GM10847 (cell line): ENCODE results near the gene PCBP2.

Source experiments
- POLR2A ChIP-seq: IDR thresholded peaks from 2 replicates; pipeline ENCODE4 v1.6.1; 2011; ENCODE audit not compliant: insufficient read length; ENCODE audit errors: extremely low read depth

PCBP2 gene

GRCh38 chr12:53441040-53441833 lies 10.7 kb upstream of the PCBP2 start, which contains the start of gene PRR13:
Gene PRR13 (plus strand): TSS chr12:53441734. CDS start chr12:53442715, 981 bp downstream.
- TF ChIP-seq POLR2A: peak; percentile 94

DNA sequence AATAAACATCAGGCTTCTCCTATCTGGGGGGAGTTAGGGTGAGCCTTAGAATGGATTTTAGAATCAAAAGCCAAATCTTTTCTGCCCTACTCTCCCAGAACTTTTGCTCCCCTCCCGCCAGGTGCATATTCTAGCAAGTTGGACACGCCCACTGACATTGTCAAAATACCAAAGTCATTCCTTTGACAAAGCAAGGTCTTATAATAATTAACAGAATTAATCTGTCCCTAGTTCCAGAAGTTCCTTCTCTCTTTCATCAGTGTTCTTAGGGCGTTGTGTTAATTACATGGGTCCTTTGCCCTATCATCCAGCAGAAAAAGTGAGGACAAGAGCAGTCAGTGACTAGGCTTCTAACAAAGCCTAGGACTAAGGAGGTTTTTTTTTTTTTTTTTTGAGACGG lies 7.9 kb upstream of the PCBP2 start:
- no peak for TF ChIP-seq POLR2A

GRCh38 chr12:53450936-53451335 lies 966 bp upstream of the PCBP2 start:
- TF ChIP-seq POLR2A: no peak

- no peak for TF ChIP-seq POLR2A
These were observed 516 bp downstream of the PCBP2 start for GRCh38 chr12:53452159-53453077.

GRCh38 chr12:53453953-53454640 lies 2.2 kb downstream of the PCBP2 start:
- TF ChIP-seq POLR2A: no peak

DNA sequence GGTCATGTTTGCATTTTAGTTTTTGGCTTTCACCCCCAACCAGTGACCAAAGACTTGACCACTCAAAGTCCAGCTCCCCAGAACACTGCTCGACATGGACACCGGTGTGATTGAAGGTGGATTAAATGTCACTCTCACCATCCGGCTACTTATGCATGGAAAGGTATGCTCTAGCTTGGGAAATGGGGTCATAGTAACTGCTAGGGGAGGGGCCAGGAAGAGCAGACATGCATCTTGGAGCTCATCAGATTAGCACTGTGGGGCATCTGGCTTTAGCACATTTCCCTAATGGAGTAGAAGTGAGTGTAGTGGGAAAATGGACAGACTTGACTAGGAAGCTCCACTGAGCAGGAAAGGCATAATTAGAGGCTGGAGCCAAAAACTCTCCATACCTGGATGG lies 2.8 kb downstream of the PCBP2 start:
- TF ChIP-seq POLR2A: no peak

- TF ChIP-seq POLR2A: no peak
These were observed 4.9 kb downstream of the PCBP2 start for GRCh38 chr12:53456654-53457366.

GRCh38 chr12:53459097-53459496 lies 7.2 kb downstream of the PCBP2 start:
- no peak for TF ChIP-seq POLR2A

- no peak for TF ChIP-seq POLR2A
These were observed 9.2 kb downstream of the PCBP2 start for GRCh38 chr12:53461059-53461458.

DNA sequence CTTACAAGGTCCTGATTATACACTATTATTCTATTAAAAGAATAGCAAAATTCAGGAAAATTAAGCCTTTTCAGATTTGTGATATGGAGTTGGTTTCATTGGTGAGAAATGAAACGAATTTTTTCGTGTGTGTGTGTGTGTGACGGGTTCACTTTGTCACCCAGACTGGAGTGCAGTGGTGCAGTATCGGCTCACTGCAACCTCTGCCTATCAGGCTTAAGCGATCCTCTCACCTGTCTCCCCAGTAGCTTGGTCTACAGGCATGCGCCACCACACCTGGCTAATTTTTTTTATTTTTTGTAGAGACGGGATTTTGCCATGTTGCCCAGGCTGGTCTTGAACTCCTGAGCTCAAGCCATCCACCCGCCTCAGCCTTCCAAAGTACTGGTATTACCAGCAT lies 9.7 kb downstream of the PCBP2 start:
- no peak for TF ChIP-seq POLR2A

DNA sequence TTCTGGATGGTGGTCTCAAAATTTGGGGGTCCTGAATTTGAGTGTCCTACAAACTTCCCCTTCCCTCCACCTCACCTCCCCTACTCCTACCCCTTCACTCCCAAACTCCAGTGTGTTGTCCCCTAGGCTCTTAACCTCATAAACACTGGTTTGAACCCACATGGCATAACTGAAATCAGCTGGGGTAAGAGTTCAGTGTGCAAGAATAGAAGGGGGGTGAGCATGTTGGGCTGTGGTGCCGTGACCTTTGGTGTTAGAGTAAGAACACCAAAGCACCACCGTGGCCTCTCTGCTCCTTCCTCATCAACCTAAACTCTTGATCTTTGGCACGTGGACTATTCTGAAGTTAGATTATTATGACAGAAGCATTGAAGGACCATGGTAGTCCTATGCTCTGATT lies 11.0 kb downstream of the PCBP2 start:
- TF ChIP-seq POLR2A: no peak

GRCh38 chr12:53463802-53464560 lies 12.1 kb downstream of the PCBP2 start:
- no peak for TF ChIP-seq POLR2A

- no peak for TF ChIP-seq POLR2A
These were observed 12.9 kb downstream of the PCBP2 start for GRCh38 chr12:53464685-53465418.
